Endodermal cell (in vitro differentiated cells): Measurements from ENCODE around the gene C10orf67. TPM values are rescaled to one million over a fixed set of nuclear protein-coding genes. Genes with fewer than 3 reads are reported as not detected.

Experiments
- DNase-seq: peaks from one replicate; pipeline ENCODE4 v3.0.0-alpha.2; 2017
- H3K27ac ChIP-seq: 2 replicates; pipeline ENCODE4 v1.5.1; 2013; ENCODE audit warnings: mild to moderate bottlenecking, low read depth, low read length, moderate library complexity
- H3K27me3 ChIP-seq: 2 replicates; pipeline ENCODE4 v1.6.1; 2013; ENCODE audit warnings: mild to moderate bottlenecking, low read length, moderate library complexity; ENCODE audit not compliant: insufficient read depth, control insufficient read depth, poor library complexity, severe bottlenecking
- H3K36me3 ChIP-seq: 2 replicates; pipeline ENCODE4 v1.7.0; 2013; ENCODE audit warnings: mild to moderate bottlenecking, low read length, moderate library complexity; ENCODE audit not compliant: control insufficient read depth, insufficient read depth
- H3K4me1 ChIP-seq: one replicate; pipeline ENCODE4 v1.7.0; 2013; ENCODE audit warnings: low read length; ENCODE audit not compliant: control insufficient read depth, insufficient read depth
- H3K4me3 ChIP-seq: 2 replicates; pipeline ENCODE4 v1.5.1; 2013; ENCODE audit warnings: mild to moderate bottlenecking, low read length, moderate library complexity
- H3K9ac ChIP-seq: 2 replicates; pipeline ENCODE4 v1.6.1; 2013; ENCODE audit warnings: mild to moderate bottlenecking, low read length, moderate library complexity; ENCODE audit not compliant: poor library complexity, severe bottlenecking; ENCODE audit errors: extremely low read depth
- H3K9me3 ChIP-seq: 2 replicates; pipeline ENCODE4 v1.6.1; 2013; ENCODE audit warnings: mild to moderate bottlenecking, low read length, moderate library complexity; ENCODE audit not compliant: control insufficient read depth
- H3K27ac Mint-ChIP-seq: 2 replicates; pipeline ENCODE4 v1.8.0; 2020; ENCODE audit warnings: mixed read lengths
- H3K27me3 Mint-ChIP-seq: 2 replicates; pipeline ENCODE4 v1.8.0; 2021; ENCODE audit warnings: mild to moderate bottlenecking, mixed read lengths; ENCODE audit not compliant: insufficient read depth
- H3K36me3 Mint-ChIP-seq: 2 replicates; pipeline ENCODE4 v1.8.0; 2020; ENCODE audit warnings: low read depth, mixed read lengths
- H3K4me1 Mint-ChIP-seq: 2 replicates; pipeline ENCODE4 v1.8.0; 2020; ENCODE audit warnings: mixed read lengths
- H3K4me3 Mint-ChIP-seq: 2 replicates; pipeline ENCODE4 v1.8.0; 2020; ENCODE audit warnings: mild to moderate bottlenecking, moderate library complexity, mixed read lengths
- H3K9me3 Mint-ChIP-seq: 2 replicates; pipeline ENCODE4 v1.8.0; 2020; ENCODE audit warnings: mild to moderate bottlenecking, mixed read lengths
- CTCF ChIP-seq: fragments of 200-600 bp; sonication (generic); conservative IDR thresholded peaks from 2 replicates; pipeline ENCODE4 v1.5.0; 2021; ENCODE audit warnings: antibody characterized with exemption, mild to moderate bottlenecking
- WGBS, 2 experiments: methylation state at CpG; one replicate each; pipeline versions ENCODE4 v1.1.5 to v1.1.7; 2013; ENCODE audit warnings: missing lambda C conversion rate in 2 of 2, mixed read lengths in 1 of 2; ENCODE audit not compliant: insufficient coverage in 1 of 2, insufficient read length in 1 of 2; 5-methylcytosine and 5-hydroxymethylcytosine counted together
- total RNA-seq, 2 donors: library from RNA; stranded (reverse); fragmentation: NEBNext Ultra II Directional in 1 of 2; extraction: Animal tissue kit (Norgen Biotek cat#: 25700) in 1 of 2; gene quantifications; 2 replicates in 1 of 2; 3 replicates in 1 of 2; pipeline ENCODE4 v1.2.1, GENCODE V29; 2021

The C10orf67 gene
- total RNA-seq, 2 donors from 2014 or later: not detected

GRCh38 chr10:23293973-23294590 is 50.5 kb downstream of the C10orf67 start:
- TF ChIP-seq CTCF: no peak
- Mint-ChIP-seq H3K27me3 (no peaks in the 10 kb centered on the region), H3K36me3 (no peaks in the 10 kb centered on the region), H3K9me3 (no peaks in the 10 kb centered on the region), H3K27ac (no peak overlapping the region), H3K4me1 (no peaks in the 10 kb centered on the region), H3K4me3 (no peak overlapping the region)
- WGBS, 2 experiments: 65 to 100% methylated on average over 1 to 3 of the region's 4 CpGs
- Histone ChIP-seq H3K9me3 (no peaks in the 10 kb centered on the region), H3K4me3 (no peak overlapping the region), H3K4me1 (no peaks in the 10 kb centered on the region), H3K9ac (no peak overlapping the region), H3K27ac (no peak overlapping the region), H3K36me3 (no peaks in the 10 kb centered on the region), H3K27me3 (no peaks in the 10 kb centered on the region)
- DNase-seq: no peak

- Histone ChIP-seq H3K9me3 (no peaks in the 10 kb centered on the region), H3K4me3 (no peak overlapping the region), H3K36me3 (no peaks in the 10 kb centered on the region), H3K9ac (no peak overlapping the region), H3K27ac (peak overlapping the region; percentile 11), H3K4me1 (no peaks in the 10 kb centered on the region), H3K27me3 (no peaks in the 10 kb centered on the region)
- H3K9me3 Mint-ChIP-seq: no peaks in the 10 kb centered on the region
- whole genome bisulfite sequencing, 2 experiments: 20% methylated on average over 7 of the region's 7 CpGs; no CpG with 5 or more reads in 1 of the 2 experiments
- no peak overlapping the region for H3K27ac Mint-ChIP-seq
- H3K4me1 Mint-ChIP-seq: no peaks in the 10 kb centered on the region
- H3K36me3 Mint-ChIP-seq: no peaks in the 10 kb centered on the region
- no peaks in the 10 kb centered on the region for H3K27me3 Mint-ChIP-seq
- TF ChIP-seq CTCF: peak; percentile 82
- H3K4me3 Mint-ChIP-seq: no peak overlapping the region
- peak; percentile 88 for DNase-seq
Measured at GRCh38 chr10:23293145-23293724, 51.4 kb downstream of the C10orf67 start.

GRCh38 chr10:23291551-23292334 is 52.9 kb downstream of the C10orf67 start:
- no peak overlapping the region for H3K9ac ChIP-seq
- no peak overlapping the region for H3K4me3 ChIP-seq
- no peaks in the 10 kb centered on the region for H3K27me3 ChIP-seq
- H3K27ac Mint-ChIP-seq: no peak overlapping the region
- no peaks in the 10 kb centered on the region for H3K4me1 Mint-ChIP-seq
- H3K27me3 Mint-ChIP-seq: peaks cover 4% of the 10 kb centered on the region
- DNase-seq: no peak
- 66 to 83% methylated on average over 4 to 13 of the region's 13 CpGs for WGBS, 2 experiments
- no peak overlapping the region for H3K4me3 Mint-ChIP-seq
- no peaks in the 10 kb centered on the region for H3K9me3 ChIP-seq
- no peak for TF ChIP-seq CTCF
- H3K4me1 ChIP-seq: no peaks in the 10 kb centered on the region
- H3K27ac ChIP-seq: peak overlapping the region; percentile 57
- H3K9me3 Mint-ChIP-seq: no peaks in the 10 kb centered on the region
- H3K36me3 ChIP-seq: no peaks in the 10 kb centered on the region
- H3K36me3 Mint-ChIP-seq: no peaks in the 10 kb centered on the region
